GM10266 (cell line): ENCODE data around the gene NAT10.

Source experiments
- DNase-seq: peaks from one replicate; pipeline ENCODE4 v3.0.0; 2012; ENCODE audit errors: extremely low spot score
- CTCF ChIP-seq: IDR thresholded peaks from 2 replicates; pipeline ENCODE4 v1.5.1; 2012; ENCODE audit warnings: mild to moderate bottlenecking, low read depth; ENCODE audit not compliant: control insufficient read depth, insufficient read depth; ENCODE audit errors: missing control alignments

Gene NAT10

DNA sequence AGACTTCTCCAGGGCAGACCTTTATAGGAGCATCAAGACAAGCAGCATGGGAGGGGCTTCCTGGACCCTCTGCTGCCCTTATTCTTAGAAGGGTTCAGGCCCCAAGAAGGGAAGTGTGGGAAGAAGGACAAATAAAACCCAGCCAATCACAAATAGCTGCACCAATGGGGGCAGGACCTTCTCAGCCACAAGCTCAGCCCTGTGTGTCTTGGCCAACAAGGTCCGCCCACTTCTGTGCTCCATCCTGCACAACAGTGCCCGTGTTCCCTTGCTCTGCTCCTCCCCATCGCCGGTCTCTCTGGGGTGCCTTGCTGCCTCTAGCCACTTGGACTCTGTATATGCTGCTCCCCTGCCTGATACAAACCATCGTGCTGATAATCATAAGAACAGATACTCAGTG lies 86.1 kb downstream of the NAT10 start:
- no peak for TF ChIP-seq CTCF
- no peak for DNase-seq

- no peak for TF ChIP-seq CTCF
- DNase-seq = no peak
Observed at GRCh38 chr11:34192481-34193401, 87.3 kb downstream of the NAT10 start.

DNA sequence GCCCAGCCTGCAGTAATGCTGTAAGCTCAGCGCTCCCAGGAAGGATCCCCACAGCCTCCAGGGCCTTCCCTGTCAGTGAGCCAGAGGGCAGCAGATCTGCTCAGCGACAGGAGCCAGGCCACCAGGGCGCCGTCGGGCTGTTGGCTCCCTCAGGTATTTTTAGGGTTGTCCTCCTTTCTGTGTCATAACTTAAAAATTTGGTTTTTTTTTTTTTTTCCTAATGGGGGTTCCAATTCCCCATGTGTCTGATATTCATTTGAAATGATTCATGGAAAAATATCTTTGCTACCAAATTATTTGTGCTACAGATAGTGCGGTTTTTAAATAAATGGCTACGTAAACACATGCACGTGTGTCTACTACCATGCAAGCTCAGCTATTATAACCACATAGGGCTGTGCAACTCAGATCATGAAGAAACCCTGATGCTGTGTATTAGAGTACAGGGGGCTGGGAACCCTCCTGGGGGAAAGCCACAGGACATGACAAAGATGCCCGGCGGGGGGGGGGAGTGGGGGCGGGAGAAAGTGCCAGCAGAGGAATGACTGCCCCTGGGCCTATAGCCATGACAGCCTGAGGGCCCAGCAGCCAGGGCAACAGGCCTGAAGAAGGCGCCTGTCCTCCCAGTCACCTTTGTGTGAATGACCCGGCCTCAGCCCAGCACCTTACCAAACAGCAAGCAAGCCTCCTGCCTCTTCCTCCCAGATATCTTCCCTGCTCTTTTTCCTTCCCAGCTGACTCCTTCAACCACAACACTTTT lies 89.3 kb downstream of the NAT10 start:
- no peak for TF ChIP-seq CTCF
- DNase-seq = no peak
